Breast epithelium (tissue), 3 donors: Measurements from ENCODE around the gene ASB12.

Experiments
- POLR2A ChIP-seq: fragments of 450-650 bp; IDR thresholded peaks from one replicate; pipeline ENCODE4 v1.6.1; 2016; ENCODE audit warnings: antibody characterized with exemption, mild to moderate bottlenecking, moderate library complexity
- POLR2AphosphoS5 ChIP-seq, 3 donors: sonication (generic); formaldehyde crosslinking; IDR thresholded peaks; one replicate each; pipeline ENCODE4 v1.6.1; 2017; ENCODE audit warnings: antibody characterized with exemption in 3 of 3
- TF ChIP-seq, protein P1 (sequence below), 3 donors: fragments of 450-650 bp; IDR thresholded peaks; one replicate each; pipeline ENCODE4 v1.5.1; 2016 to 2017; ENCODE audit warnings: antibody characterized with exemption in 3 of 3, mild to moderate bottlenecking in 3 of 3, moderate library complexity in 3 of 3

DNA sequence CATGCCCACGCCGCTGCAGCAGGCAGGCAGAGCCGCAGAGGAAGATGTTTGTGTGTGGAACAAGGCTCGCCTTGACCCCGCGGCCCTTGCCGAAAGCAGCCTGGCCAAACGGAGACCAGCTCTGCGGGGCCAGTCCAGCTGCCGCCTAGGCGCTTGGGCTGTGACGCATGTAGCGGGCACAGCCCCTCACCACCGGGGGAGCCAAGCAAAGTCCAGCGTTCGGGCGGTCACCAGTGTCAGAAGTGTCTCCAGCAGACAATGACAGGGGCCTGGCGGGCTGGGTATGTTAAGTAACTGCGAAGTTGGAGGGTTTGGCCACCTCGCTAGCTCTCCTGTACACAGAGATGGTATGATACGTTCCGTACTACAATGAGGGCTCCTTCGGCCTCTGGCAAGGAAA, 26.2 kb downstream of the ASB12 start:
- TF ChIP-seq POLR2A (no peak), POLR2AphosphoS5 (IDR thresholded peaks at IDR 0.05) (no peak)
- TF ChIP-seq, protein P1, sequence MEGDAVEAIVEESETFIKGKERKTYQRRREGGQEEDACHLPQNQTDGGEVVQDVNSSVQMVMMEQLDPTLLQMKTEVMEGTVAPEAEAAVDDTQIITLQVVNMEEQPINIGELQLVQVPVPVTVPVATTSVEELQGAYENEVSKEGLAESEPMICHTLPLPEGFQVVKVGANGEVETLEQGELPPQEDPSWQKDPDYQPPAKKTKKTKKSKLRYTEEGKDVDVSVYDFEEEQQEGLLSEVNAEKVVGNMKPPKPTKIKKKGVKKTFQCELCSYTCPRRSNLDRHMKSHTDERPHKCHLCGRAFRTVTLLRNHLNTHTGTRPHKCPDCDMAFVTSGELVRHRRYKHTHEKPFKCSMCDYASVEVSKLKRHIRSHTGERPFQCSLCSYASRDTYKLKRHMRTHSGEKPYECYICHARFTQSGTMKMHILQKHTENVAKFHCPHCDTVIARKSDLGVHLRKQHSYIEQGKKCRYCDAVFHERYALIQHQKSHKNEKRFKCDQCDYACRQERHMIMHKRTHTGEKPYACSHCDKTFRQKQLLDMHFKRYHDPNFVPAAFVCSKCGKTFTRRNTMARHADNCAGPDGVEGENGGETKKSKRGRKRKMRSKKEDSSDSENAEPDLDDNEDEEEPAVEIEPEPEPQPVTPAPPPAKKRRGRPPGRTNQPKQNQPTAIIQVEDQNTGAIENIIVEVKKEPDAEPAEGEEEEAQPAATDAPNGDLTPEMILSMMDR (IDR thresholded peaks at IDR 0.05), result no peak
